Panc1 (cell line): ENCODE results near the gene HSFX3. TPM values are rescaled to one million over a fixed set of nuclear protein-coding genes. Genes with fewer than 3 reads are reported as not detected.
"Not testable (repeated sequence)": the region's sequence is repeated elsewhere in the genome, so short reads cannot be mapped to it uniquely, and the experiment has no call there.

ENCODE experiments used
- ATAC-seq: fragments of 200-7000 bp; cut with Tn5 transposase; 2 replicates; pipeline ENCODE4 v1.9.1; 2020; ENCODE audit warnings: mild to moderate bottlenecking, moderate library complexity
- BruUV-seq: library from RNA; stranded (reverse); fragments of 400-500 nt; replicated peaks from 2 replicates; lab custom pipeline; 2021; lab: Mats Ljungman, UMichigan
- CTCF ChIA-PET: fragments of 300-600 bp; sonication (Branson Sonifier 250); formaldehyde crosslinking; loops from one replicate; lab custom pipeline; 2022; ENCODE audit warnings: antibody characterized with exemption; lab: Charles Lee
- POLR2A ChIA-PET: fragments of 300-600 bp; sonication (Branson Sonifier 250); formaldehyde crosslinking; loops from one replicate; lab custom pipeline; 2022; ENCODE audit warnings: antibody characterized with exemption; lab: Charles Lee
- DNase-seq: peaks from one replicate; pipeline ENCODE4 v3.0.0-alpha.2; 2010; ENCODE audit warnings: low read depth, low spot score
- H3K27ac ChIP-seq: 2 replicates; pipeline ENCODE4 v1.5.1; 2011; ENCODE audit warnings: mild to moderate bottlenecking, low read length, inconsistent platforms
- H3K27me3 ChIP-seq: fragments of 200-500 bp; sonication (Bioruptor generic); 2 replicates; pipeline ENCODE4 v1.6.0; 2014; ENCODE audit warnings: low read length, inconsistent platforms; ENCODE audit not compliant: control insufficient read depth, insufficient read depth
- H3K36me3 ChIP-seq: fragments of 200-500 bp; sonication (Bioruptor generic); 2 replicates; pipeline ENCODE4 v1.5.1; 2014; ENCODE audit warnings: inconsistent platforms, mild to moderate bottlenecking, low read length, moderate library complexity; ENCODE audit not compliant: control insufficient read depth, insufficient read depth
- H3K4me1 ChIP-seq: 2 replicates; pipeline ENCODE4 v1.5.1; 2011; ENCODE audit warnings: inconsistent platforms, mild to moderate bottlenecking, low read length, moderate library complexity; ENCODE audit not compliant: control insufficient read depth, insufficient read depth
- H3K4me3 ChIP-seq, 2 experiments: 2 replicates each; pipeline ENCODE4 v1.5.1; 2011 to 2012; ENCODE audit warnings: low read depth in 2 of 2, low read length in 2 of 2, mild to moderate bottlenecking in 2 of 2, inconsistent platforms in 1 of 2, moderate library complexity in 1 of 2
- H3K9me3 ChIP-seq: fragments of 200-500 bp; sonication (Bioruptor generic); 2 replicates; pipeline ENCODE4 v1.5.1; 2014; ENCODE audit warnings: low read depth, mild to moderate bottlenecking, inconsistent platforms, low read length, moderate library complexity; ENCODE audit not compliant: control insufficient read depth, insufficient read depth
- POLR2AphosphoS5 ChIP-seq: IDR thresholded peaks from 2 replicates; pipeline ENCODE4 v1.6.1; 2012; ENCODE audit warnings: mild to moderate bottlenecking, low read depth, low read length, moderate library complexity
- SIN3A ChIP-seq: IDR thresholded peaks from 2 replicates; pipeline ENCODE4 v1.6.1; 2012; ENCODE audit warnings: low read depth, mild to moderate bottlenecking, low read length, moderate library complexity, borderline replicate concordance; ENCODE audit not compliant: insufficient read depth
- TCF7L2 ChIP-seq: IDR thresholded peaks from 2 replicates; pipeline ENCODE4 v1.6.1; 2011; ENCODE audit warnings: mild to moderate bottlenecking, low read depth, low read length, inconsistent platforms
- in situ Hi-C: cut with HindIII; loops from 2 replicates; pipeline ENCODE4 v1.10.0; 2016; ENCODE audit warnings: low sequenced_read_pairs, low pct_unique_long_range_greater_than_20kb
- intact Hi-C: fragments of 100-400 bp; cut with micrococcal nuclease; formaldehyde crosslinking; loops from one replicate; pipeline ENCODE4 v1.10.0; 2022; ENCODE audit not compliant: unreplicated experiment
- total RNA-seq: library from RNA; stranded (reverse); gene quantifications from one replicate; pipeline ENCODE4 v1.2.1, GENCODE V29; 2021; ENCODE audit not compliant: unreplicated experiment
- TF ChIP-seq, protein P1 (sequence below), 2 experiments: IDR thresholded peaks; 2 replicates each; pipeline ENCODE4 v1.6.1; 2011 to 2012; ENCODE audit warnings: low read depth in 2 of 2, control low read depth in 1 of 2, low read length in 1 of 2, mild to moderate bottlenecking in 1 of 2, moderate library complexity in 1 of 2; ENCODE audit not compliant: insufficient read depth in 1 of 2
- TF ChIP-seq, protein P2 (sequence below): fragments of 450-650 bp; IDR thresholded peaks from 2 replicates; pipeline ENCODE4 v1.5.1; 2017; ENCODE audit warnings: mild to moderate bottlenecking

The HSFX3 gene
- total RNA-seq, 1 experiment from 2014 or later, result not detected

DNA sequence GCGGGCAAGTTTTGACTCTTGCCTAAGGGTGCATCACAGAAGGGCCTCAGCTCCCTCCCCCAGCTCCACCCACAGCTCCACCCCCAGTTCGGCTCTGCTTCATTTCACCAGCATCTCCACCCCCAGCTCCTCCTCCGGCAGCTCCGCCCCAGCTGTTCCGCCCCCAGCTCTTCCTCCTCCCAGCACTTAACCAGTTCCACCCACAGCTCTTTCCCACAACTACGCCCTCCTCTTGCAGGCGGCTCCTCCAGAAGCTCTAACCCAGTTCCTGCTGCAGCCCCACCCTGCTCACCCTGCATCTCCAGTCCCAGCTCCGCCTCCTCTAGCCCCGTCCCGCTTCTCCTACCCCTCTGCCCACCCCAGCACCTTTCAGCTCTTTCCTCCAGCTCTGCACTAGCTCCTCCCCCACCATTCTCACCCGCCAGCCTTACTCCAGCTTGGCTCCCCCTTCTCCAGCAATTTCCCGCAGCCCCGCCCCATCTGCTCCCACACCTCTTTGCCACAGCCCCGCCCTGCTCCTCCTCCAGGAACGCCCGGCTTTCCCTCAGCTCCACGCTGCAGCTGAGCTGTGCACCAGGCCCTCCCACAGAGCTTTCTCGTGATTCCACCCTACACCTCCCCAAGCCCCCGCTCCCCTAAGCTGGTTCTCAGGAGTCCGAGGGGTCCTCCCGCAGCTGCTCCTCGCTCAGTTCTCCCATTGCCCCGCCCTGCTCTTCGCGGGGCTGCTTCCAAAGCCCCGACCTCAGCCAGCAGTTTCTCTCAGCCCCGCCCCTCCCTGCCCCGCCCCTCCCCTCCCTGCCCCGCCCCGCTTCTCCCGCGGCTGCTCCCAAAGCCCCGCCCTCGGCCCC, 10.2 kb downstream of the HSFX3 start:
- POLR2A ChIA-PET, result interaction anchor here (0.9 kb wide), 1 partner anchor 43 kb away, joined by 8 read pairs; no protein-coding TSS in a partner anchor
- intact Hi-C loops (no loop called here), in situ Hi-C loops (no loop called here)
- no peak for TF ChIP-seq POLR2AphosphoS5
- TF ChIP-seq, protein P1, sequence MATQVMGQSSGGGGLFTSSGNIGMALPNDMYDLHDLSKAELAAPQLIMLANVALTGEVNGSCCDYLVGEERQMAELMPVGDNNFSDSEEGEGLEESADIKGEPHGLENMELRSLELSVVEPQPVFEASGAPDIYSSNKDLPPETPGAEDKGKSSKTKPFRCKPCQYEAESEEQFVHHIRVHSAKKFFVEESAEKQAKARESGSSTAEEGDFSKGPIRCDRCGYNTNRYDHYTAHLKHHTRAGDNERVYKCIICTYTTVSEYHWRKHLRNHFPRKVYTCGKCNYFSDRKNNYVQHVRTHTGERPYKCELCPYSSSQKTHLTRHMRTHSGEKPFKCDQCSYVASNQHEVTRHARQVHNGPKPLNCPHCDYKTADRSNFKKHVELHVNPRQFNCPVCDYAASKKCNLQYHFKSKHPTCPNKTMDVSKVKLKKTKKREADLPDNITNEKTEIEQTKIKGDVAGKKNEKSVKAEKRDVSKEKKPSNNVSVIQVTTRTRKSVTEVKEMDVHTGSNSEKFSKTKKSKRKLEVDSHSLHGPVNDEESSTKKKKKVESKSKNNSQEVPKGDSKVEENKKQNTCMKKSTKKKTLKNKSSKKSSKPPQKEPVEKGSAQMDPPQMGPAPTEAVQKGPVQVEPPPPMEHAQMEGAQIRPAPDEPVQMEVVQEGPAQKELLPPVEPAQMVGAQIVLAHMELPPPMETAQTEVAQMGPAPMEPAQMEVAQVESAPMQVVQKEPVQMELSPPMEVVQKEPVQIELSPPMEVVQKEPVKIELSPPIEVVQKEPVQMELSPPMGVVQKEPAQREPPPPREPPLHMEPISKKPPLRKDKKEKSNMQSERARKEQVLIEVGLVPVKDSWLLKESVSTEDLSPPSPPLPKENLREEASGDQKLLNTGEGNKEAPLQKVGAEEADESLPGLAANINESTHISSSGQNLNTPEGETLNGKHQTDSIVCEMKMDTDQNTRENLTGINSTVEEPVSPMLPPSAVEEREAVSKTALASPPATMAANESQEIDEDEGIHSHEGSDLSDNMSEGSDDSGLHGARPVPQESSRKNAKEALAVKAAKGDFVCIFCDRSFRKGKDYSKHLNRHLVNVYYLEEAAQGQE (IDR thresholded peaks at IDR 0.05; ENCODE audit: insufficient read depth in 1 of 2, low read depth in 2 of 2, low read length in 1 of 2), result no peak
- TF ChIP-seq, protein P2, sequence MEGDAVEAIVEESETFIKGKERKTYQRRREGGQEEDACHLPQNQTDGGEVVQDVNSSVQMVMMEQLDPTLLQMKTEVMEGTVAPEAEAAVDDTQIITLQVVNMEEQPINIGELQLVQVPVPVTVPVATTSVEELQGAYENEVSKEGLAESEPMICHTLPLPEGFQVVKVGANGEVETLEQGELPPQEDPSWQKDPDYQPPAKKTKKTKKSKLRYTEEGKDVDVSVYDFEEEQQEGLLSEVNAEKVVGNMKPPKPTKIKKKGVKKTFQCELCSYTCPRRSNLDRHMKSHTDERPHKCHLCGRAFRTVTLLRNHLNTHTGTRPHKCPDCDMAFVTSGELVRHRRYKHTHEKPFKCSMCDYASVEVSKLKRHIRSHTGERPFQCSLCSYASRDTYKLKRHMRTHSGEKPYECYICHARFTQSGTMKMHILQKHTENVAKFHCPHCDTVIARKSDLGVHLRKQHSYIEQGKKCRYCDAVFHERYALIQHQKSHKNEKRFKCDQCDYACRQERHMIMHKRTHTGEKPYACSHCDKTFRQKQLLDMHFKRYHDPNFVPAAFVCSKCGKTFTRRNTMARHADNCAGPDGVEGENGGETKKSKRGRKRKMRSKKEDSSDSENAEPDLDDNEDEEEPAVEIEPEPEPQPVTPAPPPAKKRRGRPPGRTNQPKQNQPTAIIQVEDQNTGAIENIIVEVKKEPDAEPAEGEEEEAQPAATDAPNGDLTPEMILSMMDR, result no peak
- TF ChIP-seq SIN3A, result no peak
- no peak for TF ChIP-seq TCF7L2
- DNase-seq, result peak; percentile 30
- CTCF ChIA-PET, result interaction anchor here (1.1 kb wide), 1 partner anchor 28 kb away, joined by 4 read pairs; no protein-coding TSS in a partner anchor
- H3K9me3 ChIP-seq, result no peaks in the 10 kb centered on the region
- H3K4me1 ChIP-seq, result peaks cover 5% of the 10 kb centered on the region
- peak; percentile 83 for ATAC-seq
- 0 out of 2 replicates have a peak overlapping the region, but pooled peaks have one; percentile 6 for H3K27ac ChIP-seq
- peak overlapping the region; percentile 41 to 61 for H3K4me3 ChIP-seq
- no TSS peak for BruUV-seq
- no peaks in the 10 kb centered on the region for H3K27me3 ChIP-seq
- H3K36me3 ChIP-seq, result no peaks in the 10 kb centered on the region

DNA sequence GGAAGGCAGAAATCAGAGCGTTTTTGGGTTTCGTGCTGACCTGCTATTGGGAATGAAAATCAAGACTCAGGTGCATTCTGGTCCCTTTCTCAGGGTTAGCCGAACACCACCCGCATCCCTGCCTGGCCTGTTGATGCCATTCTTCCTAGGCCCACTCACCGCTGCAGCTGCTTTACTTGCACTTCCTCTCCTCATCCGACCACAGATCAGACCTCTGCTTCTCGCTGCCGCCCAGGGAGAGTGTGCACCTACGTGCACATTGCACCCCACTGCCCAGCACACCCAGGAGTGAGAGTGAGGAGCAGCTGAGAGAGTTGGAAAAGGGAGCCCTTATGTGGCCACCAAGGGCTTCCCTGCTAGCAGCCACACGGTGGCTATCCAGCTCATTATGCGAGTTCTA, 12.2 kb downstream of the HSFX3 start:
- BruUV-seq, result TSS peak; percentile 35
- DNase-seq, H3K36me3 ChIP-seq, H3K27ac ChIP-seq, H3K9me3 ChIP-seq, ATAC-seq, CTCF ChIA-PET, H3K4me1 ChIP-seq, H3K27me3 ChIP-seq, in situ Hi-C loops, POLR2A ChIA-PET, intact Hi-C loops, H3K4me3 ChIP-seq: not testable (repeated sequence)

DNA sequence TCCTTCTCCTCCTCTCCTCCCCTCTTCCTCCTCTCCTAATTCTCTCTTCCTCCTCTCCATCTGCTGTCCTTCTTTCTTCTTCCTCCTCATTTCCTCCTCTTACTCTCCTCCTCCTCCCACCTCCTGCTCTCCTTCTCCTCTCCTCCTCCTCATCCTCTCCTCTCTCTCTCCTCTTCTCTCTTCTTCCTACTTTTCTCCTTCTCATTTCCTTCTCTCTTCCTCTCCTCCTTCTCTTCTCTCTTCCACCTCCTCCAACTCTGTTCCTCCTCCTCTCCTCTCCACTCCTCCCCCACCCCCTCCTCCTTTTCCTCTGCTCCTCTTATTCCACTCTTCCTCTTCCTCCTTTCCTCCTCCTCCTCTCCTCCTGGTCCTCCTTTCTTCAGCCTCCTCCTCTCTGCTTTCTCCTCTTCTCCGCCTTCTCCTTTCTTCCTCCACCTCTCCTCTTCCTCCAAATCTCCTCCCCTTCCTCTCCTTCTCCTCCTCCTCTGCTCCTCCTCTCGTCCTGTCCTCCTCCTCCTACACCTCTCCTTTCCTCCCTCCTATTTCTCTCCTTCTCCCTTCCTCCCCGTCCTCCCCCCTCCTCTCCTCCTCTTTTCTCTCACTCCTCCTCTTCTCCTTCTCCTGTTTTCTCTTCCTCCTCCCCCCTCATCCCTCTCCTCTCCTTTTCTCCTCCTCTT, 14.7 kb downstream of the HSFX3 start:
- H3K4me1 ChIP-seq, POLR2A ChIA-PET, H3K36me3 ChIP-seq, in situ Hi-C loops, H3K9me3 ChIP-seq, H3K27me3 ChIP-seq, H3K4me3 ChIP-seq, H3K27ac ChIP-seq, BruUV-seq, DNase-seq, ATAC-seq, intact Hi-C loops, CTCF ChIA-PET: not testable (repeated sequence)

DNA sequence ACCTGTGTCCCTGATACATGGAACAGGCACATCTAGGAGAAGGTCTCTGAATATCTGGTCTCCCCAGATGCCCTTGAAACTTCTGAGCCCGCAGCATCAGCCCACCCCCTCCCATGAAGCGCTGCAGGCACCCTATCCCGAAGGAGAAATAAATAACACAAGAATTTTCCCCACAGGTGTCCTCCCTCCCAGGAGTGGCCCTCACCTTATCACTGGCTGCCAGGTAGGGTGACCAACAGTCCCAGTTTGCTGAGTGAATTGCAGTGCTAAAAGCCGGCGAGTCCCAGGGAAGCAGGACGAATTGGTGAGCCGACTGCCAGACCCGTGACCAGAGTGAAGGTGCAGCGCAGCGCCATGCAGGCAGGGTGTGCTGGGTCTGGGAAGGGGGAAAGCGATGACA, 15.7 kb downstream of the HSFX3 start:
- in situ Hi-C loops, H3K4me1 ChIP-seq, DNase-seq, H3K27me3 ChIP-seq, intact Hi-C loops, H3K4me3 ChIP-seq, H3K27ac ChIP-seq, ATAC-seq, CTCF ChIA-PET, H3K9me3 ChIP-seq, H3K36me3 ChIP-seq, BruUV-seq, POLR2A ChIA-PET: not testable (repeated sequence)

DNA sequence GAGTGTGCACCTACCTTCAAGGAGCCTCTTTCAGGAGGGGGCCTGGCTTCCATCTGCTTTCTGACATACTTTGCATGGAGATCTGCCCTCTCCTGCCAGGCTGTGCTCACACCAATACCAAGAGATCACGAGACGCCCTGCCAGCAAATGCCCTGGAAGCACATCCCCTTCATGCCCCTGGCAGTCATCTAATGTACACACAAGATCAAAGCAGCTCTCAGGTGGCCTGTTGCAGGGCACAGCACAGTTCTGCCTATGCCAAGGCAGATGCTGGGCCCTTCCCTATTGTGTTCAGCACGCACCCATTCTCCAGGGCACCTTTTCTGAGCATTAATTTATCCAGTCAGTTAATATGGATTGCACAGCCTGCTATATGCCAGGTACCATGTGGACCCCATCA, 16.9 kb downstream of the HSFX3 start:
- ATAC-seq, CTCF ChIA-PET, BruUV-seq, POLR2A ChIA-PET, intact Hi-C loops, in situ Hi-C loops, H3K4me3 ChIP-seq, H3K27me3 ChIP-seq, H3K27ac ChIP-seq, H3K9me3 ChIP-seq, H3K36me3 ChIP-seq, H3K4me1 ChIP-seq, DNase-seq: not testable (repeated sequence)
